ENCODE data around the gene SKIC8.

DNA sequence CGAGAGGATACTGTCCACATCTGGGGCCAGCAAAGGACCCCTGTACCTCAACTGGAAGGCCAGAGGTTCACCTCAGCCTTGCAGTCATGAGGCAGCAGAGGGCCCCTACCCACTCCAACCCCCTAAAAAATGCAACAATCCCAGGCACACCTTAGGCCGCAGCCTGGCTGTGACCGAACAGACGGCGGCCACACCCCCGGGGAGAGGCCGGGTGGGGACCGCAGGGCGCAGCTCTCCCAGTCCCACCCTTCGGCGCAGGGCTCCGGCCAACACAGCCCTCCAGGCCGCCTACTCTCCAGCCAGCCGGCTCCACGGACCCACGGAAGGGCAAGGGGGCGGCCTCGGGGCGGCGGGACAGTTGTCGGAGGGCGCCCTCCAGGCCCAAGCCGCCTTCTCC, 35.5 kb downstream of the SKIC8 start:
- TF ChIP-seq CTCF (IDR thresholded peaks at IDR 0.05) = no peak
- no peak for TF ChIP-seq EP300 (IDR thresholded peaks at IDR 0.05; ENCODE audit: low read depth)
